HepG2 (cell line): ENCODE measurements around the gene PCAT6. TPM values are rescaled to one million over a fixed set of nuclear protein-coding genes. Genes with fewer than 3 reads are reported as not detected.

Source experiments
- CCAR2 ChIP-seq: fragments of 200-400 bp; formaldehyde crosslinking; optimal IDR thresholded peaks from 2 replicates; pipeline ENCODE3; 2018; ENCODE audit warnings: low read depth, mild to moderate bottlenecking, low read length, moderate library complexity
- CEBPB ChIP-seq: IDR thresholded peaks from 2 replicates; pipeline ENCODE4 v1.6.1; 2011; ENCODE audit warnings: low read depth, low read length, improper control_type of control experiment, borderline replicate concordance
- CHD2 ChIP-seq: IDR thresholded peaks from 2 replicates; pipeline ENCODE4 v1.6.1; 2011; ENCODE audit warnings: low read depth, low read length, improper control_type of control experiment
- FIP1L1 ChIP-seq: fragments of 200-400 bp; formaldehyde crosslinking; IDR thresholded peaks from 2 replicates; pipeline ENCODE4 v1.6.1; 2018; ENCODE audit warnings: low read depth, mild to moderate bottlenecking, low read length, moderate library complexity, borderline replicate concordance; ENCODE audit not compliant: insufficient read depth
- FOXO1 ChIP-seq: sonication (generic); formaldehyde crosslinking; IDR thresholded peaks from 2 replicates; pipeline ENCODE4 v1.4.0; 2020; ENCODE audit warnings: missing genetic modification reagents
- JUND ChIP-seq: sonication (generic); formaldehyde crosslinking; IDR thresholded peaks from 2 replicates; pipeline ENCODE4 v1.8.0; 2022; ENCODE audit warnings: mild to moderate bottlenecking, missing genetic modification reagents
- KAT7 ChIP-seq: IDR thresholded peaks from 2 replicates; pipeline ENCODE4 v1.6.1; 2018; ENCODE audit warnings: borderline replicate concordance, missing compliant biosample characterization
- NFE2L1 ChIP-seq: sonication (generic); formaldehyde crosslinking; IDR thresholded peaks from 2 replicates; pipeline ENCODE4 v1.4.0; 2020; ENCODE audit warnings: missing genetic modification reagents, mild to moderate bottlenecking, borderline replicate concordance
- PATZ1 ChIP-seq: sonication (generic); formaldehyde crosslinking; IDR thresholded peaks from 2 replicates; pipeline ENCODE4 v1.4.0; 2020; ENCODE audit warnings: missing genetic modification reagents
- PCBP1 ChIP-seq: fragments of 200-400 bp; formaldehyde crosslinking; IDR thresholded peaks from 2 replicates; pipeline ENCODE4 v1.6.1; 2017; ENCODE audit warnings: mild to moderate bottlenecking, low read depth, low read length, borderline replicate concordance
- PCBP2 ChIP-seq: fragments of 200-400 bp; formaldehyde crosslinking; optimal IDR thresholded peaks from 2 replicates; pipeline ENCODE3; 2018; ENCODE audit warnings: low read length, low read depth; ENCODE audit not compliant: poor library complexity, severe bottlenecking
- PHF21A ChIP-seq: sonication (generic); formaldehyde crosslinking; IDR thresholded peaks from 2 replicates; pipeline ENCODE4 v1.5.0; 2020; ENCODE audit warnings: mild to moderate bottlenecking, missing genetic modification reagents
- RBM22 ChIP-seq: fragments of 200-400 bp; formaldehyde crosslinking; optimal IDR thresholded peaks from 2 replicates; pipeline ENCODE3; 2017; ENCODE audit warnings: mild to moderate bottlenecking, low read length, moderate library complexity
- REL ChIP-seq: sonication (generic); formaldehyde crosslinking; conservative IDR thresholded peaks from 2 replicates; pipeline ENCODE4 v1.8.0; 2022; ENCODE audit warnings: mild to moderate bottlenecking, missing genetic modification reagents, moderate library complexity
- REPIN1 ChIP-seq: sonication (generic); formaldehyde crosslinking; IDR thresholded peaks from 2 replicates; pipeline ENCODE4 v1.8.0; 2022; ENCODE audit warnings: missing genetic modification reagents, low read depth, mild to moderate bottlenecking, borderline replicate concordance
- SMAD9 ChIP-seq: sonication (generic); formaldehyde crosslinking; IDR thresholded peaks from 2 replicates; pipeline ENCODE4 v1.5.1; 2020; ENCODE audit warnings: mild to moderate bottlenecking, missing genetic modification reagents
- TGIF2 ChIP-seq: IDR thresholded peaks from 2 replicates; pipeline ENCODE4 v1.6.1; 2016; ENCODE audit warnings: control low read depth, missing compliant biosample characterization
- TSC22D2 ChIP-seq: sonication (generic); formaldehyde crosslinking; IDR thresholded peaks from 2 replicates; pipeline ENCODE4 v1.5.1; 2020; ENCODE audit warnings: missing genetic modification reagents, mild to moderate bottlenecking, borderline replicate concordance
- ZBTB21 ChIP-seq: sonication (generic); formaldehyde crosslinking; IDR thresholded peaks from 2 replicates; pipeline ENCODE4 v1.4.0; 2020; ENCODE audit warnings: missing genetic modification reagents
- ZFP62 ChIP-seq: sonication (generic); formaldehyde crosslinking; IDR thresholded peaks from 2 replicates; pipeline ENCODE4 v1.4.0; 2020; ENCODE audit warnings: missing genetic modification reagents
- ZFYVE20 ChIP-seq: sonication (generic); formaldehyde crosslinking; IDR thresholded peaks from 2 replicates; pipeline ENCODE4 v1.8.0; 2023; ENCODE audit warnings: low read depth, mild to moderate bottlenecking, moderate library complexity, missing genetic modification reagents, borderline replicate concordance
- ZNF33B ChIP-seq: sonication (generic); formaldehyde crosslinking; IDR thresholded peaks from 2 replicates; pipeline ENCODE4 v1.5.1; 2020; ENCODE audit warnings: mild to moderate bottlenecking, missing genetic modification reagents
- ZNF451 ChIP-seq: sonication (generic); formaldehyde crosslinking; IDR thresholded peaks from 2 replicates; pipeline ENCODE4 v1.5.0; 2020; ENCODE audit warnings: mild to moderate bottlenecking, missing genetic modification reagents
- ZNF574 ChIP-seq: sonication (generic); formaldehyde crosslinking; IDR thresholded peaks from 2 replicates; pipeline ENCODE4 v1.4.0; 2020; ENCODE audit warnings: missing genetic modification reagents
- ZNF670 ChIP-seq: sonication (generic); formaldehyde crosslinking; IDR thresholded peaks from 2 replicates; pipeline ENCODE4 v1.8.0; 2022; ENCODE audit warnings: mild to moderate bottlenecking, missing genetic modification reagents, borderline replicate concordance
- ZNF768 ChIP-seq: sonication (generic); formaldehyde crosslinking; IDR thresholded peaks from 2 replicates; pipeline ENCODE4 v1.4.0; 2020; ENCODE audit warnings: missing genetic modification reagents
- polyA plus RNA-seq, 8 experiments: library from polyadenylated mRNA; depleted of rRNA in 3 of 8; stranded (reverse) in 7 of 8; unstranded in 1 of 8; fragments of >200 nt; fragmentation: Illumina TruSeq in 4 of 8; extraction: Trizol in 4 of 8; gene quantifications; 2 replicates each; pipeline versions ENCODE4 v1.2.1 to v1.2.3, GENCODE V29; 2011 to 2016; ENCODE audit warnings: low read depth in 4 of 8, missing spikeins in 1 of 8, mixed read lengths in 1 of 8; ENCODE audit not compliant: insufficient read depth in 1 of 8
- total RNA-seq, 5 experiments: library from RNA; depleted of rRNA; stranded (reverse); fragments of >200 nt; fragmentation: Illumina TruSeq; extraction: Trizol; gene quantifications; 2 replicates each; pipeline ENCODE4 v1.2.3, GENCODE V29; 2016; ENCODE audit warnings: low read depth in 1 of 5

Gene PCAT6
- total and polyA plus RNA-seq, 2 of the 13 experiments (the other 11 are each of a cell fraction or from before 2014, with no cell fraction given) = 0.60 to 4.4 TPM

GRCh38 chr1:202810615-202811295 lies at the start of gene PCAT6 (continued):
- TF ChIP-seq ZBTB21 (CRISPR knock-in tag) (no peak), ZNF768 (CRISPR knock-in tag) (peak; percentile 11; the same call in 1 of the 2 replicates), REPIN1 (CRISPR knock-in tag) (peak; percentile 53), JUND (CRISPR knock-in tag) (no peak), ZNF33B (CRISPR knock-in tag) (no peak), NFE2L1 (CRISPR knock-in tag) (no peak), REL (CRISPR knock-in tag) (peak; percentile 89), PCBP1 (peak; percentile 93), CEBPB (no peak), RBM22 (no peak), ZNF670 (CRISPR knock-in tag) (no peak; the same call in 1 of the 2 replicates), SMAD9 (CRISPR knock-in tag) (0 out of 2 replicates have a peak, but pooled peaks have one; percentile 56), PHF21A (peak; percentile 93), ZFP62 (CRISPR knock-in tag) (no peak), CCAR2 (no peak), KAT7 (CRISPR knock-in tag) (0 out of 2 replicates have a peak, but pooled peaks have one; percentile 19), FOXO1 (CRISPR knock-in tag) (peak; percentile 91), ZNF574 (CRISPR knock-in tag) (peak; percentile 67; the same call in 1 of the 2 replicates), TGIF2 (CRISPR knock-in tag) (peak; percentile 99), CHD2 (peak; percentile 85), TSC22D2 (CRISPR knock-in tag) (no peak), PCBP2 (no peak), ZNF451 (peak; percentile 48; the same call in 1 of the 2 replicates), FIP1L1 (peak; percentile 33; the same call in 1 of the 2 replicates), ZFYVE20 (no peak), PATZ1 (peak; percentile 84)
